ENCODE data around the gene ZNF778.
"Not testable (repeated sequence)": the region's sequence is repeated elsewhere in the genome, so short reads cannot be mapped to it uniquely, and the experiment has no call there.

Gene ZNF778

DNA sequence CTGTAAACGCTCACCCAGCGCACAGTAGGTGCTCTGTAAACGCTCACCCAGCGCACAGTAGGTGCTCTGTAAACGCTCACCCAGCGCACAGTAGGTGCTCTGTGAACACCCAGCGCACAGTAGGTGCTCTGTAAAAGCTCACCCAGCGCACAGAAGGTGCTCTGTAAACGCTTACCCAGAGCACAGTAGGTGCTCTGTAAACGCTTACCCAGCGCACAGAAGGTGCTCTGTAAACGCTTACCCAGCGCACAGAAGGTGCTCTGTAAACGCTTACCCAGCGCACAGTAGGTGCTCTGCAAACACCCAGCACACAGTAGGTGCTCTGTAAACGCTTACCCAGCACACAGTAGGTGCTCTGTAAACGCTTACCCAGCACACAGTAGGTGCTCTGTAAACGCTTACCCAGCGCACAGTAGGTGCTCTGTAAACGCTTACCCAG lies 30.9 kb upstream of the ZNF778 start:
- not testable (repeated sequence) for H3K36me3 ChIP-seq (ENCODE audit: insufficient read depth, low read length); H3K4me3 ChIP-seq (ENCODE audit: low read length); H3K9me3 ChIP-seq (ENCODE audit: low read length); H2AFZ ChIP-seq (ENCODE audit: low read depth, low read length); H3K4me1 ChIP-seq (ENCODE audit: insufficient read depth, low read length)
- peaks cover 15% of the 10 kb centered on the region for H3K27me3 ChIP-seq (ENCODE audit: insufficient read depth, low read length)

DNA sequence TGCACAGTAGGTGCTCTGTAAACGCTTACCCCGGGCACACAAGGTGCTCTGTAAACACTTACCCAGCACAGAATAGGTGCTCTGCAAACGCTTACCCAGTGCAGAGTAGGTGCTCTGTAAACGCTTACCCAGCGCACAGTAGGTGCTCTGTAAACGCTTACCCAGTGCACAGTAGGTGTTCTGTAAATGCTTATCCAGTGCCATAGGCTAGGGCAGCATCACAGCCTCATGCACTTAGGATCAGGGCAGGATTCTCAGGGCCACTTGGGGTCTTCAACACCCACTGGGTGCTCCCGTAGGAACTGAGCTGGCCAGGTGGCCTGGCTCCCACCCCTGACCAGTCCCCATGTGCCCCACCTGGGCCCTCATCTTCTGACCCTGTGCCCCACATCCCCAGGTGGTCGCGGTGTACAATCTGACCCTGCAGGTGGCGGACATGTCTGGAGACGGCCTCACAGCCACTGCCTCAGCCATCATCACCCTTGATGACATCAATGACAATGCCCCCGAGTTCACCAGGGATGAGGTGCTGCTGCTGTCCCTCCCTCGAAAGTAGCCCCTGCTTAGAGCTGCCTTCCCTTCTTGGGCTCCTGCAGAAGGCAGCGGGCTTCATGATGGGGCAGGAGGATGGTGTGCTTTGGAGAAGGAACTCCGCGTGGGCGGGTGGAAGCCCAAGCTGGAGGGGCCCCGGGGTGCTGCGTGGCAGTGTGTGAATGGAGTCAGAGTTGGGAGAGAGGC lies 30.3 kb upstream of the ZNF778 start:
- Histone ChIP-seq H2AFZ (ENCODE audit: low read depth, low read length) (no peak overlapping the region), H3K36me3 (ENCODE audit: insufficient read depth, low read length) (no peaks in the 10 kb centered on the region), H3K4me3 (ENCODE audit: low read length) (no peak overlapping the region), H3K9me3 (ENCODE audit: low read length) (peaks cover 2% of the 10 kb centered on the region), H3K27me3 (ENCODE audit: insufficient read depth, low read length) (peaks cover 15% of the 10 kb centered on the region), H3K4me1 (ENCODE audit: insufficient read depth, low read length) (peaks cover 8% of the 10 kb centered on the region)

DNA sequence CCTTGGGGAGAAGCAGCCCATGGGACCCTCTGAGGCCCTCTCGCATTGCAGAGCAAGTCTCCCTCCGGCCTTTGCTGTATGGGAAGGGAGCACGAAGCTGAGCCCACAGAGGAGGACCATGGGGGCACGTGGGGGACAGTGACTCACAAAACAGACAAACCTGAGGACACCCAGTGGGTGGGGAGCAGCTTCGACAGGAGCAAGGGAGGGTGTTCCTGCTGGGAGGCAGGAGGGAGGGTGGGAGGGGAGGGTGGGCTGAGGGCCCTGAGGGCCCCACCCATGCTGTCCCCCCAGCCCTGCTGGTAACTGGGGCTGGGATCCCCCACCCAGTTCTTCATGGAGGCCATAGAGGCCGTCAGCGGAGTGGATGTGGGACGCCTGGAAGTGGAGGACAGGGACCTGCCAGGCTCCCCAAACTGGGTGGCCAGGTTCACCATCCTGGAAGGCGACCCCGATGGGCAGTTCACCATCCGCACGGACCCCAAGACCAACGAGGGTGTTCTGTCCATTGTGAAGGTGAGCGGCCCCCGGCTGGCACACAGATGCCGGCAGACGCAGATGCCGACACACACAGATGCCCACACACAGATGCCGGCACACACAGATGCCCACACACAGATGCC lies 29.6 kb upstream of the ZNF778 start:
- peaks cover 8% of the 10 kb centered on the region for H3K4me1 ChIP-seq (ENCODE audit: insufficient read depth, low read length)
- H3K36me3 ChIP-seq (ENCODE audit: insufficient read depth, low read length), result no peaks in the 10 kb centered on the region
- H3K9me3 ChIP-seq (ENCODE audit: low read length), result peaks cover 2% of the 10 kb centered on the region
- H3K4me3 ChIP-seq (ENCODE audit: low read length), result no peak overlapping the region
- no peak overlapping the region for H2AFZ ChIP-seq (ENCODE audit: low read depth, low read length)
- peaks cover 15% of the 10 kb centered on the region for H3K27me3 ChIP-seq (ENCODE audit: insufficient read depth, low read length)

DNA sequence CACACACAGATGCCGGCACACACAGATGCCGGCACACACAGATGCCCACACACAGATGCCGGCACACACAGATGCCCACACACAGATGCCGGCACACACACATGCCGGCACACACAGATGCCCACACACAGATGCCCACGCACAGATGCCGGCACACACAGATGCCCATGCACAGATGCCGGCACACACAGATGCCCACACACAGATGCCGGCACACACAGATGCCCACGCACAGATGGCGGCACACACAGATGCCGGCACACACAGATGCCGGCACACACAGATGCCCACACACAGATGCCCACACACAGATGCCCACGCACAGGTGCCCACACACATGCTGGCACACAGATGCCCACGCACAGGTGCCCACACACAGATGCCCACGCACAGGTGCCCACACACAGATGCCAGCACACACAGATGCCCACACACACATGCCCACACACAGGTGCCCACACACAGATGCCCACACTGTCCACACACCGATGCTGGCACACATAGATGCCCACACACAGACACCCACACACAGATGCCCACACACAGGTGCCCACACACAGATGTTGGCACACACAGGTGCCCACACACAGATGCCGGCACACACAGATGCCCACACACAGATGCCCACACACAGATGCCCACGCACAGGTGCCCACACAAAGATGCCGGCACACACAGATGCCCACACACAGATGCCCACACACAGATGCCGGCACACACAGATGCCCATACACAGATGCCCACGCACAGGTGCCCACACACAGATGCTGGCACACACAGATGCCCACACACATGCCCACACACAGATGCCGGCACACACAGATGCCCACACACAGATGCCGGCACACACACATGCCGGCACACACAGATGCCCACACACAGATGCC lies 28.8 kb upstream of the ZNF778 start:
- H3K9me3 ChIP-seq (ENCODE audit: low read length); H3K4me1 ChIP-seq (ENCODE audit: insufficient read depth, low read length); H3K36me3 ChIP-seq (ENCODE audit: insufficient read depth, low read length); H3K4me3 ChIP-seq (ENCODE audit: low read length); H2AFZ ChIP-seq (ENCODE audit: low read depth, low read length): not testable (repeated sequence)
- H3K27me3 ChIP-seq (ENCODE audit: insufficient read depth, low read length), result peaks cover 15% of the 10 kb centered on the region

DNA sequence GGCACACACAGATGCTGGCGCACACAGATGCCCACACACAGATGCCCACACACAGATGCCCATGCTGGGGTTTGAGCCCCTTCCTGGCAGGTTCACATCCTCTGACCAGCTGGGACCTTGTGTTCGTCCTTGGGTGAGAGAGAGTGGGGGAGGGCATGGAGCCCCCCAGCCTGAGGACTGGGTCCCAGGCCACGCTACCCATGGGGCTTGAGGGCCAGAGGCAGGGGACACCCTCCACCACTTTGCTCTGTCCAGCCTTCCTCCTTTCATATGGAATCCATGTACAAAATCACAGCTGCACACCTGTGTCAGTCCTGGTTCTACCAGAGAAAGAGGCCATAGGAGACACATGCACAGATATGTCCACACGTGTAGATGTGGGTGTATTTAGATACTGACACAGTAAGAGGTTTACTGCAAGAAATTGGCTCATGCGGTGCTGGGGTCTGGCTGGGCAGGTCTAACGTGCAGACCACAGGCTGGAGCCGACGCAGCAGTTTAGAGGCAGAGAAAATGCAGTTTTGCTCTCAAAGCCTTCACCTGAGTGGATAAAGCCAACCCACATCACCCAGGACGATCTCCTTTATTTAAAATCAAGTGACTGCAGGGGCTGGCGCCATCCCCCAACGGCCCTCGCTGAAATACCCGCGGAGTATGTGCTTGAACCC lies 28.0 kb upstream of the ZNF778 start:
- peaks cover 17% of the 10 kb centered on the region for H3K27me3 ChIP-seq (ENCODE audit: insufficient read depth, low read length)
- H3K4me3 ChIP-seq (ENCODE audit: low read length), result no peak overlapping the region

DNA sequence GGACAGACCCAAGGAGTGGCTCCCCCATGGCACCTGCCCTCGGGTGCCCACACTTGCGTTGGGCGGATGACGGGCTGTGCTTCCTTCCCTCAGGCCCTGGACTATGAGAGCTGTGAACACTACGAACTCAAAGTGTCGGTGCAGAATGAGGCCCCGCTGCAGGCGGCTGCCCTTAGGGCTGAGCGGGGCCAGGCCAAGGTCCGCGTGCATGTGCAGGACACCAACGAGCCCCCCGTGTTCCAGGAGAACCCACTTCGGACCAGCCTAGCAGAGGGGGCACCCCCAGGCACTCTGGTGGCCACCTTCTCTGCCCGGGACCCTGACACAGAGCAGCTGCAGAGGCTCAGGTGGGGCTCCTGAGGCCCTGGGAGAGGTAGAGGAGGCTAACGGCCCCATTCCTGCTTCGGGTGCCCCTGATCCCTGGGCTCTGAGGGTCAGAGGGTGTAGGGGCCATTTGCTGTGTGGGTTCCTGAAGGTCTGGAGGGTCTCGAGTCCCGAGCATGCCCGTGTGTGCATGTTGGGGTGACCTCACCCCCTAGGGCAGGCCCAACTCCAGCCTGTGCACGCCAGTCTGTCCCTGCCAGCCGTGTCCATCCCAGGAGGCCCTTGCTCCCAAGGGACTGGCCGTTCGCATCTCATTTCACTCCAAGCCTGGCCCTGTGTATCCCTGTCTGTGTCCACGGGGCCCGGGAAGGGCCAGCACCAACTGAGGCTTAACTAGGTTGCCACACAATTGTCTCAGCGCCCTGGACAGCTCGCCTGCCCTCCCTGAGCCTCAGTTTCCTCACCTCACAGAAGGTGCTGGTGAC lies 27.1 kb upstream of the ZNF778 start:
- H3K4me1 ChIP-seq (ENCODE audit: insufficient read depth, low read length), result peaks cover 8% of the 10 kb centered on the region
- no peaks in the 10 kb centered on the region for H3K36me3 ChIP-seq (ENCODE audit: insufficient read depth, low read length)
- no peaks in the 10 kb centered on the region for H3K9me3 ChIP-seq (ENCODE audit: low read length)
- H2AFZ ChIP-seq (ENCODE audit: low read depth, low read length), result no peak overlapping the region
- no peak overlapping the region for H3K4me3 ChIP-seq (ENCODE audit: low read length)
- peaks cover 17% of the 10 kb centered on the region for H3K27me3 ChIP-seq (ENCODE audit: insufficient read depth, low read length)

More for the DNA sequence above, 28.0 kb upstream of the ZNF778 start:
- Histone ChIP-seq H2AFZ (ENCODE audit: low read depth, low read length) (no peak overlapping the region), H3K9me3 (ENCODE audit: low read length) (no peaks in the 10 kb centered on the region), H3K36me3 (ENCODE audit: insufficient read depth, low read length) (no peaks in the 10 kb centered on the region), H3K4me1 (ENCODE audit: insufficient read depth, low read length) (peaks cover 8% of the 10 kb centered on the region)

DNA sequence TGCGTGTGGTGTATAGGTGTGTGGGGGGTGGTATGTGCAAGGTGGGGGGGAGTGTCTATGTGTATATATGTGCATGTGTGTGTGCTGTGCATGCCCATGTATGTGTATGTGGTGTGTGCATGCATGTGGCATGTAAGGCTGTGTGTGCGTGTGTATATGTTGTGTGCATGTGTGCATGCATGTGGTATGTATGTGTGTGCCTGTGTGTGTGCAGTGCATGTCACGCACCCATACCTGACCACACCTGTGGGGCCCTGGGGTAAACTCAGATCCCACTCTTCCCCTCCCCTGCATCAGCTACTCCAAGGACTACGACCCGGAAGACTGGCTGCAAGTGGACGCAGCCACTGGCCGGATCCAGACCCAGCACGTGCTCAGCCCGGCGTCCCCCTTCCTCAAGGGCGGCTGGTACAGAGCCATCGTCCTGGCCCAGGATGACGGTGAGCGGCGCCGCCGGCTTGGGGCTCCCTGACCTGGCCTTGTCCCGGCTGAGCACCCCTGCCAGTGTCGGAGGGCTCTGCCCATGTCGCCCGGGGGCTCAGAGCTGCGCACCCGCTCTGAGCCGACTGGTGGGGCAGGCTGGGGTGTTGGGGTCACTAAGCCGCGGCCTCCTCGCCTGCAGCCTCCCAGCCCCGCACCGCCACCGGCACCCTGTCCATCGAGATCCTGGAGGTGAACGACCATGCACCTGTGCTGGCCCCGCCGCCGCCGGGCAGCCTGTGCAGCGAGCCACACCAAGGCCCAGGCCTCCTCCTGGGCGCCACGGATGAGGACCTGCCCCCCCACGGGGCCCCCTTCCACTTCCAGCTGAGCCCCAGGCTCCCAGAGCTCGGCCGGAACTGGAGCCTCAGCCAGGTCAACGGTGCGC lies 26.2 kb upstream of the ZNF778 start:
- H3K36me3 ChIP-seq (ENCODE audit: insufficient read depth, low read length), result no peaks in the 10 kb centered on the region
- H3K4me1 ChIP-seq (ENCODE audit: insufficient read depth, low read length), result peaks cover 8% of the 10 kb centered on the region
- H3K27me3 ChIP-seq (ENCODE audit: insufficient read depth, low read length), result peaks cover 17% of the 10 kb centered on the region
- no peak overlapping the region for H3K4me3 ChIP-seq (ENCODE audit: low read length)
- no peak overlapping the region for H2AFZ ChIP-seq (ENCODE audit: low read depth, low read length)
- H3K9me3 ChIP-seq (ENCODE audit: low read length), result no peaks in the 10 kb centered on the region

DNA sequence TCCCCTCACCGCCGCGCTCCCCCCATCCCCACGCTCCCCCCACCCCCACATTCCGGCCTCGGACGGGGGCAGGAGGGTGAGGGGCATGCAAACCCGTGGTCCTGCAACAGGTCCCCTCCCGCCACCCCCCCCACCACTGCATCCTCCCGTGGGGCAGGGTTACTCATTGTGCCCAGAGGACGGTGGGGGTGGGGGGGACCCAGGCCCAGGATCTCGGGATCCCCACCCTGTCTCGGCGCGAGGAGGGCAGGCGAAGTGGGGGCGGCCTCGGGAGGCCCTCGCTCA lies 25.7 kb upstream of the ZNF778 start:
- Histone ChIP-seq H3K4me3 (ENCODE audit: low read length) (peak overlapping the region; percentile 17), H3K4me1 (ENCODE audit: insufficient read depth, low read length) (peaks cover 8% of the 10 kb centered on the region), H3K9me3 (ENCODE audit: low read length) (no peaks in the 10 kb centered on the region), H3K36me3 (ENCODE audit: insufficient read depth, low read length) (no peaks in the 10 kb centered on the region), H2AFZ (ENCODE audit: low read depth, low read length) (no peak overlapping the region), H3K27me3 (ENCODE audit: insufficient read depth, low read length) (peaks cover 17% of the 10 kb centered on the region)

DNA sequence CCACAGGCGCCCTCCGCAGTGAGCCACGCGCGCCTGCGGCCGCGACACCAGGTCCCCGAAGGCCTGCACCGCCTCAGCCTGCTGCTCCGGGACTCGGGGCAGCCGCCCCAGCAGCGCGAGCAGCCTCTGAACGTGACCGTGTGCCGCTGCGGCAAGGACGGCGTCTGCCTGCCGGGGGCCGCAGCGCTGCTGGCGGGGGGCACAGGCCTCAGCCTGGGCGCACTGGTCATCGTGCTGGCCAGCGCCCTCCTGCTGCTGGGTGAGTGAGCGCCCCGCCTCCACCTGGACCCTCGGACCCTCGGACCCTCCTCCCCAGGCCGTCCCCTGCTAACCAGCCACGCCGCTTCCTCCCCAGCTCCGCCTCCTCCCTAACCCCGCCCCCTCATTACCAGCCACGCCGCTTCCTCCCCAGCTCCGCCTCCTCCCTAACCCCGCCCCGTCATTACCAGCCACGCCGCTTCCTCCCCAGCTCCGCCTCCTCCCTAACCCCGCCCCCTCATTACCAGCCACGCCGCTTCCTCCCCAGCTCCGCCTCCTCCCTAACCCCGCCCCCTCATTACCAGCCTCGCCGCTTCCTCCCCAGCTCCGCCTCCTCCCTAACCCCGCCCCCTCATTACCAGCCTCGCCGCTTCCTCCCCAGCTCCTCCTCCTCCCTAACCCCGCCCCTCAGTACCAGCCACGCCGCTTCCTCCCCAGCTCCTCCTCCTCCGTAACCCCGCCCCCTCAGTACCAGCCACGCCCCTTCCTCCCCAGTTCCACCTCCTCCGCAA lies 25.1 kb upstream of the ZNF778 start:
- Histone ChIP-seq H3K27me3 (ENCODE audit: insufficient read depth, low read length) (peaks cover 22% of the 10 kb centered on the region), H3K4me3 (ENCODE audit: low read length) (peak overlapping the region; percentile 17)
- not testable (repeated sequence) for H3K36me3 ChIP-seq (ENCODE audit: insufficient read depth, low read length); H2AFZ ChIP-seq (ENCODE audit: low read depth, low read length); H3K4me1 ChIP-seq (ENCODE audit: insufficient read depth, low read length); H3K9me3 ChIP-seq (ENCODE audit: low read length)

DNA sequence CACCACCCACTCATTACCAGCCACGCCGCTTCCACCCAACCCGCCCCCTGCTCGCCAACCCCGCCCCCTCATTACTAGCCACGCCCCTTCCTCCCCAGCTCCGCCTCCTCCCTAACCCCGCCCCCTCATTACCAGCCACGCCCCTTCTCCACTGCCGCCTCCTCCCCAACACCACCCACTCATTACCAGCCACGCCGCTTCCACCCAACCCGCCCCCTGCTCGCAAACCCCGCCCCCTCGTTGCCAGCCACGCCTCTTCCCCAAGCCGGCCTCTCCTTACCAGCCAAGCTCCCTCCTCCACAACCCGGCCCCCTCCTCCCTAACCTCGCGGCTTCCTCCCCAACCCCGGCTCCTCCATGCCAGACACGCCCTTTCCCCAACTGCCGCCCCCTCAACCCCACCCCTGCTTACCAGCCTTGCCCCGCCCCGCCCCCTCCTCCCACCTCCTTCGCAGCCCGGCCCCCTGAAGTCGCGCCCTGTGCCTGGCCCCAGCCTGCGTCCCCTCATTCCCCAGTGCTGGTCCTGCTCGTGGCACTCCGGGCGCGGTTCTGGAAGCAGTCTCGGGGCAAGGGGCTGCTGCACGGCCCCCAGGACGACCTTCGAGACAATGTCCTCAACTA lies 24.4 kb upstream of the ZNF778 start:
- Histone ChIP-seq H3K27me3 (ENCODE audit: insufficient read depth, low read length) (peaks cover 29% of the 10 kb centered on the region), H3K4me3 (ENCODE audit: low read length) (no peak overlapping the region), H3K9me3 (ENCODE audit: low read length) (no peaks in the 10 kb centered on the region), H3K4me1 (ENCODE audit: insufficient read depth, low read length) (peaks cover 11% of the 10 kb centered on the region), H2AFZ (ENCODE audit: low read depth, low read length) (no peak overlapping the region), H3K36me3 (ENCODE audit: insufficient read depth, low read length) (no peaks in the 10 kb centered on the region)
